Nephron (organoid): ENCODE data around the gene HEBP2.

Source experiments
- H3K27ac Mint-ChIP-seq, 3 experiments: 2 replicates each; pipeline ENCODE4 v1.8.0; 2020; ENCODE audit warnings: mixed read lengths in 3 of 3, mild to moderate bottlenecking in 2 of 3, moderate library complexity in 1 of 3
- H3K27me3 Mint-ChIP-seq: 2 replicates; pipeline ENCODE4 v1.8.0; 2021; ENCODE audit warnings: low read depth, mild to moderate bottlenecking, moderate library complexity, mixed read lengths
- H3K36me3 Mint-ChIP-seq: 2 replicates; pipeline ENCODE4 v1.8.0; 2020; ENCODE audit warnings: low read depth, mixed read lengths
- H3K4me1 Mint-ChIP-seq: 2 replicates; pipeline ENCODE4 v1.8.0; 2020; ENCODE audit warnings: mixed read lengths
- H3K4me3 Mint-ChIP-seq, 3 experiments: 2 replicates each; pipeline ENCODE4 v1.8.0; 2020; ENCODE audit warnings: mild to moderate bottlenecking in 3 of 3, mixed read lengths in 3 of 3, moderate library complexity in 2 of 3
- H3K9me3 Mint-ChIP-seq: 2 replicates; pipeline ENCODE4 v1.8.0; 2020; ENCODE audit warnings: mixed read lengths
- CTCF ChIP-seq, 3 experiments: fragments of 200-600 bp; sonication (generic); IDR thresholded peaks; one replicate each; pipeline ENCODE4 v1.5.0; 2021; ENCODE audit warnings: antibody characterized with exemption in 3 of 3; ENCODE audit not compliant: unreplicated experiment in 3 of 3

The HEBP2 gene

GRCh38 chr6:138382498-138383265 is 21.3 kb upstream of the HEBP2 start:
- peaks cover 10% of the 10 kb centered on the region for H3K27me3 Mint-ChIP-seq
- no peaks in the 10 kb centered on the region for H3K9me3 Mint-ChIP-seq
- no peaks in the 10 kb centered on the region for H3K4me1 Mint-ChIP-seq
- no peak overlapping the region for H3K4me3 Mint-ChIP-seq
- H3K36me3 Mint-ChIP-seq, result no peaks in the 10 kb centered on the region
- no peak for TF ChIP-seq CTCF (IDR thresholded peaks at IDR 0.05; ENCODE audit: unreplicated experiment in 3 of 3)
- no peak overlapping the region for H3K27ac Mint-ChIP-seq

GRCh38 chr6:138383776-138384175 is 20.2 kb upstream of the HEBP2 start:
- TF ChIP-seq CTCF (IDR thresholded peaks at IDR 0.05; ENCODE audit: unreplicated experiment in 3 of 3), result no peak
- Mint-ChIP-seq H3K4me1 (no peaks in the 10 kb centered on the region), H3K9me3 (no peaks in the 10 kb centered on the region), H3K27me3 (peaks cover 13% of the 10 kb centered on the region), H3K27ac (no peak overlapping the region), H3K4me3 (no peak overlapping the region), H3K36me3 (no peaks in the 10 kb centered on the region)

GRCh38 chr6:138386897-138387296 is 17.1 kb upstream of the HEBP2 start:
- H3K4me3 Mint-ChIP-seq, result no peak overlapping the region
- TF ChIP-seq CTCF (IDR thresholded peaks at IDR 0.05; ENCODE audit: unreplicated experiment in 3 of 3), result no peak
- H3K27ac Mint-ChIP-seq, result no peak overlapping the region
- no peaks in the 10 kb centered on the region for H3K36me3 Mint-ChIP-seq
- peaks cover 17% of the 10 kb centered on the region for H3K27me3 Mint-ChIP-seq
- no peaks in the 10 kb centered on the region for H3K9me3 Mint-ChIP-seq
- no peaks in the 10 kb centered on the region for H3K4me1 Mint-ChIP-seq

- Mint-ChIP-seq H3K36me3 (no peaks in the 10 kb centered on the region), H3K4me3 (no peak overlapping the region), H3K9me3 (no peaks in the 10 kb centered on the region), H3K4me1 (no peaks in the 10 kb centered on the region), H3K27ac (no peak overlapping the region), H3K27me3 (peaks cover 12% of the 10 kb centered on the region)
- TF ChIP-seq CTCF (IDR thresholded peaks at IDR 0.05; ENCODE audit: unreplicated experiment in 3 of 3), result no peak
Measured at GRCh38 chr6:138387577-138388368, 16.2 kb upstream of the HEBP2 start.

GRCh38 chr6:138389551-138389950 is 14.5 kb upstream of the HEBP2 start:
- Mint-ChIP-seq H3K36me3 (no peaks in the 10 kb centered on the region), H3K4me1 (no peaks in the 10 kb centered on the region), H3K9me3 (no peaks in the 10 kb centered on the region), H3K27ac (no peak overlapping the region), H3K27me3 (peaks cover 10% of the 10 kb centered on the region), H3K4me3 (no peak overlapping the region)
- TF ChIP-seq CTCF (IDR thresholded peaks at IDR 0.05; ENCODE audit: unreplicated experiment in 3 of 3), result no peak
